Hepatocyte (in vitro differentiated cells): Measurements from ENCODE around the gene ATP10D.

Experiments
- EZH2 ChIP-seq: fragments of 200-600 bp; sonication (generic); IDR thresholded peaks from 2 replicates; pipeline ENCODE4 v1.6.1; 2016; ENCODE audit warnings: antibody characterized with exemption, mild to moderate bottlenecking, borderline replicate concordance
- EZH2phosphoT487 ChIP-seq: fragments of 200-600 bp; sonication (generic); IDR thresholded peaks from one replicate; pipeline ENCODE4 v1.6.1; 2018; ENCODE audit warnings: antibody characterized with exemption, mild to moderate bottlenecking, low read depth, moderate library complexity; ENCODE audit not compliant: unreplicated experiment, severe bottlenecking
- TF ChIP-seq, protein P1 (sequence below): fragments of 200-600 bp; sonication (generic); IDR thresholded peaks from 2 replicates; pipeline ENCODE4 v1.5.1; 2016; ENCODE audit warnings: antibody characterized with exemption, mild to moderate bottlenecking; ENCODE audit not compliant: poor library complexity

DNA sequence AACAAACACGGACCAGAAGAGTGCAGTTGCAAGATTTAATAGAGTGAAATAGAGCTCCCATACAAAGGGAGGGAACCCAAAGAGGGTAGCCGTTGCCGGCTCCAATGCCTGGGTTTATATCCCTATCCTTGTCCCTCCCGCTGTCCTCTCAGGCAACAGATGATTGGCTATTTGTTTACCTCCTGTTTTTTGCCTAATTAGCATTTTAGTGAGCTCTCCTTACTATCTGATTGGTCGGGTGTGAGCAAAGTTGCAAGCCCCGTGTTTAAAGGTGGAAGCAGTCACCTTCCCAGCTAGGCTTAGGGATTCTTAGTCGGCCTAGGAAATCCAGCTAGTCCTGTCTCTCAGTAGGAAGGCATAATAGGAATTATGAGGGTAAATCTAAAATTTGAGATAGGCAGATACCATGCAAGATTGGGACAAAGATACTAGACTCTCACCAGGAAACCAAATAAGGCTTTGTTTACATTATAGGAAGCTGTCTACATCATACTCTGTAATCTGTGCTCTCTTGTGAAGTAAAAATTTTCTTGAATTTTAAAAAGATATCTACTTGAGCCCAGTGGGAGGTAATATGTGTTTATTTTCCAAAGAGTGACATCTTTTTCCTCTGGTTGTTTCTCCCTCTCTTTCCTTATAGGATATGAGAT is 65.9 kb downstream of the ATP10D start:
- TF ChIP-seq, protein P1, sequence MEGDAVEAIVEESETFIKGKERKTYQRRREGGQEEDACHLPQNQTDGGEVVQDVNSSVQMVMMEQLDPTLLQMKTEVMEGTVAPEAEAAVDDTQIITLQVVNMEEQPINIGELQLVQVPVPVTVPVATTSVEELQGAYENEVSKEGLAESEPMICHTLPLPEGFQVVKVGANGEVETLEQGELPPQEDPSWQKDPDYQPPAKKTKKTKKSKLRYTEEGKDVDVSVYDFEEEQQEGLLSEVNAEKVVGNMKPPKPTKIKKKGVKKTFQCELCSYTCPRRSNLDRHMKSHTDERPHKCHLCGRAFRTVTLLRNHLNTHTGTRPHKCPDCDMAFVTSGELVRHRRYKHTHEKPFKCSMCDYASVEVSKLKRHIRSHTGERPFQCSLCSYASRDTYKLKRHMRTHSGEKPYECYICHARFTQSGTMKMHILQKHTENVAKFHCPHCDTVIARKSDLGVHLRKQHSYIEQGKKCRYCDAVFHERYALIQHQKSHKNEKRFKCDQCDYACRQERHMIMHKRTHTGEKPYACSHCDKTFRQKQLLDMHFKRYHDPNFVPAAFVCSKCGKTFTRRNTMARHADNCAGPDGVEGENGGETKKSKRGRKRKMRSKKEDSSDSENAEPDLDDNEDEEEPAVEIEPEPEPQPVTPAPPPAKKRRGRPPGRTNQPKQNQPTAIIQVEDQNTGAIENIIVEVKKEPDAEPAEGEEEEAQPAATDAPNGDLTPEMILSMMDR: no peak
- TF ChIP-seq EZH2phosphoT487 (no peak), EZH2 (no peak)
